Measurements from ENCODE around the gene APOA5.
A peak's percentile ranks its signal among the peaks of the same experiment; 100 is the strongest.
"Not testable (repeated sequence)": the region's sequence is repeated elsewhere in the genome, so short reads cannot be mapped to it uniquely, and the experiment has no call there.

The APOA5 gene

GRCh38 chr11:116791813-116792143 is at the start of gene APOA5:
TSS of gene APOA5 (minus strand) at chr11:116791879. CDS start at chr11:116791860, 19 bp downstream.
- no peak for DNase-seq

- no peak for DNase-seq
These were observed 49.1 kb upstream of the APOA5 start for GRCh38 chr11:116840746-116841296.

GRCh38 chr11:116840224-116840745 is 48.6 kb upstream of the APOA5 start:
- DNase-seq: no peak

- DNase-seq: no peak
These were observed 46.8 kb upstream of the APOA5 start for GRCh38 chr11:116838321-116839084.

GRCh38 chr11:116837231-116838091 is 45.8 kb upstream of the APOA5 start, which contains the start of gene APOA1:
TSS of gene APOA1 (minus strand) at chr11:116837622. CDS start at chr11:116837387, 235 bp downstream.
- no peak for DNase-seq

GRCh38 chr11:116836632-116836991 is 44.9 kb upstream of the APOA5 start:
- no peak for DNase-seq

- DNase-seq: peak; percentile 85 to 87
These were observed 44.3 kb upstream of the APOA5 start for GRCh38 chr11:116835791-116836631.

GRCh38 chr11:116835042-116835772 is 43.5 kb upstream of the APOA5 start:
- no peak for DNase-seq

GRCh38 chr11:116834535-116835041 is 42.9 kb upstream of the APOA5 start:
- DNase-seq: not testable (repeated sequence)

GRCh38 chr11:116833816-116834534 is 42.3 kb upstream of the APOA5 start:
- DNase-seq: no peak

GRCh38 chr11:116833491-116833815 is 41.8 kb upstream of the APOA5 start:
- DNase-seq: no peak

GRCh38 chr11:116832350-116833290 is 40.9 kb upstream of the APOA5 start:
- DNase-seq: no peak

- no peak for DNase-seq
These were observed 40.2 kb upstream of the APOA5 start for GRCh38 chr11:116831790-116832349.

- DNase-seq: no peak
These were observed 38.7 kb upstream of the APOA5 start for GRCh38 chr11:116830184-116830912.

- DNase-seq: no peak
These were observed 38.0 kb upstream of the APOA5 start, which contains the start of gene APOC3 for GRCh38 chr11:116829525-116830183. TSS of gene APOC3 (plus strand) at chr11:116829907. CDS start at chr11:116830583, 676 bp downstream.

- DNase-seq: no peak
These were observed 37.2 kb upstream of the APOA5 start for GRCh38 chr11:116828632-116829524.

- no peak for DNase-seq
These were observed 35.8 kb upstream of the APOA5 start for GRCh38 chr11:116827461-116827860.

All from CD4-positive, alpha-beta T cell treated with Interleukin-4 for 1 hour (primary cell).